Thyroid gland (tissue), 4 donors: ENCODE data around the gene TMTC4.
"Not testable (repeated sequence)": the region's sequence is repeated elsewhere in the genome, so short reads cannot be mapped to it uniquely, and the experiment has no call there.

Source experiments
- POLR2A ChIP-seq, 2 donors: fragments of 450-650 bp; IDR thresholded peaks; one replicate each; pipeline ENCODE4 v1.6.1; 2017; ENCODE audit warnings: antibody characterized with exemption in 2 of 2, mild to moderate bottlenecking in 2 of 2, moderate library complexity in 1 of 2
- TF ChIP-seq, protein P1 (sequence below), 6 experiments: fragments of 200-600 bp in 3 of 6; fragments of 450-650 bp in 3 of 6; sonication (generic) in 3 of 6; IDR thresholded peaks; one replicate each; pipeline ENCODE4 v1.5.1; 2016 to 2019; ENCODE audit warnings: antibody characterized with exemption in 6 of 6, mild to moderate bottlenecking in 2 of 6, inconsistent platforms in 1 of 6, moderate library complexity in 1 of 6

- TF ChIP-seq, protein P1, sequence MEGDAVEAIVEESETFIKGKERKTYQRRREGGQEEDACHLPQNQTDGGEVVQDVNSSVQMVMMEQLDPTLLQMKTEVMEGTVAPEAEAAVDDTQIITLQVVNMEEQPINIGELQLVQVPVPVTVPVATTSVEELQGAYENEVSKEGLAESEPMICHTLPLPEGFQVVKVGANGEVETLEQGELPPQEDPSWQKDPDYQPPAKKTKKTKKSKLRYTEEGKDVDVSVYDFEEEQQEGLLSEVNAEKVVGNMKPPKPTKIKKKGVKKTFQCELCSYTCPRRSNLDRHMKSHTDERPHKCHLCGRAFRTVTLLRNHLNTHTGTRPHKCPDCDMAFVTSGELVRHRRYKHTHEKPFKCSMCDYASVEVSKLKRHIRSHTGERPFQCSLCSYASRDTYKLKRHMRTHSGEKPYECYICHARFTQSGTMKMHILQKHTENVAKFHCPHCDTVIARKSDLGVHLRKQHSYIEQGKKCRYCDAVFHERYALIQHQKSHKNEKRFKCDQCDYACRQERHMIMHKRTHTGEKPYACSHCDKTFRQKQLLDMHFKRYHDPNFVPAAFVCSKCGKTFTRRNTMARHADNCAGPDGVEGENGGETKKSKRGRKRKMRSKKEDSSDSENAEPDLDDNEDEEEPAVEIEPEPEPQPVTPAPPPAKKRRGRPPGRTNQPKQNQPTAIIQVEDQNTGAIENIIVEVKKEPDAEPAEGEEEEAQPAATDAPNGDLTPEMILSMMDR (IDR thresholded peaks at IDR 0.05), result not testable (repeated sequence)
- TF ChIP-seq POLR2A (IDR thresholded peaks at IDR 0.05), result not testable (repeated sequence)
Measured at GRCh38 chr13:100677128-100677527, 2.5 kb upstream of the TMTC4 start.
